Tibial nerve (tissue), 4 donors: ENCODE data around the gene TMEM239. TPM values are rescaled to one million over a fixed set of nuclear protein-coding genes. Genes with fewer than 3 reads are reported as not detected.
"Not testable (repeated sequence)": the region's sequence is repeated elsewhere in the genome, so short reads cannot be mapped to it uniquely, and the experiment has no call there.

Source experiments
- DNase-seq, 2 donors: peaks; one replicate each; pipeline ENCODE4 v3.0.0-alpha.2; 2019; ENCODE audit warnings: low spot score in 2 of 2
- H3K27ac ChIP-seq, 4 donors: fragments of 200-600 bp; sonication (generic) in 3 of 4; one replicate each; pipeline ENCODE4 v1.5.1; 2017 to 2019; ENCODE audit warnings: mild to moderate bottlenecking in 1 of 4
- H3K27me3 ChIP-seq, 2 donors: fragments of 200-600 bp; sonication (generic) in 1 of 2; one replicate each; pipeline versions ENCODE4 v1.5.1 to v1.6.0; 2017 to 2019
- H3K36me3 ChIP-seq, 3 donors: fragments of 200-600 bp; sonication (generic); one replicate each; pipeline ENCODE4 v1.5.1; 2018 to 2019
- H3K4me1 ChIP-seq, 4 donors: fragments of 200-600 bp; sonication (generic) in 3 of 4; one replicate each; pipeline ENCODE4 v1.5.1; 2017 to 2019
- H3K4me3 ChIP-seq, 4 donors: fragments of 200-600 bp; sonication (generic) in 3 of 4; one replicate each; pipeline ENCODE4 v1.5.1; 2017 to 2019; ENCODE audit warnings: mild to moderate bottlenecking in 1 of 4, moderate library complexity in 1 of 4
- H3K9me3 ChIP-seq, 4 donors: fragments of 200-600 bp; sonication (generic) in 3 of 4; one replicate each; pipeline ENCODE4 v1.5.1; 2017 to 2019
- CTCF ChIP-seq, 5 experiments: fragments of 200-600 bp in 3 of 5; fragments of 450-650 bp in 2 of 5; sonication (generic) in 3 of 5; IDR thresholded peaks; one replicate each; pipeline ENCODE4 v1.5.1; 2016 to 2019; ENCODE audit warnings: antibody characterized with exemption in 5 of 5, mild to moderate bottlenecking in 3 of 5, moderate library complexity in 2 of 5
- EP300 ChIP-seq, 2 donors: sonication (generic); formaldehyde crosslinking; IDR thresholded peaks; one replicate each; pipeline ENCODE4 v1.6.1; 2017; ENCODE audit warnings: antibody characterized with exemption in 2 of 2, mild to moderate bottlenecking in 1 of 2
- POLR2A ChIP-seq, 2 donors: fragments of 450-650 bp; IDR thresholded peaks; one replicate each; pipeline ENCODE4 v1.6.1; 2017; ENCODE audit warnings: antibody characterized with exemption in 2 of 2, mild to moderate bottlenecking in 2 of 2, moderate library complexity in 2 of 2
- WGBS, 2 donors: methylation state at CpG; one replicate each; pipeline ENCODE4 v1.1.5; 2018; 5-methylcytosine and 5-hydroxymethylcytosine counted together
- total RNA-seq, 4 donors: library from RNA; depleted of rRNA; stranded (reverse); fragments of >200 nt; gene quantifications; one replicate each; pipeline ENCODE4 v1.1.0, GENCODE V29; 2016

Gene TMEM239
- total RNA-seq, 4 donors from 2014 or later: not detected

GRCh38 chr20:2820896-2821869 lies 5.0 kb downstream of the TMEM239 start:
- Histone ChIP-seq H3K36me3 (no peaks in the 10 kb centered on the region), H3K4me3 (no peak overlapping the region), H3K4me1 (peaks cover 0 to 27% (median 5%) of the 10 kb centered on the region in 4 donors), H3K9me3 (no peaks in the 10 kb centered on the region), H3K27me3 (peaks cover 0 to 36% of the 10 kb centered on the region in 2 donors), H3K27ac (no peak overlapping the region)
- no peak for TF ChIP-seq EP300 (IDR thresholded peaks at IDR 0.05)
- TF ChIP-seq POLR2A (IDR thresholded peaks at IDR 0.05): no peak
- no peak for TF ChIP-seq CTCF (IDR thresholded peaks at IDR 0.05)
- DNase-seq: no peak
- WGBS, 2 donors: 8 to 19% methylated on average over 48 to 53 of the region's 68 CpGs

- WGBS, 2 donors: 35 to 41% methylated on average over 5 of the region's 5 CpGs
- Histone ChIP-seq H3K9me3 (no peaks in the 10 kb centered on the region), H3K4me3 (no peak overlapping the region), H3K4me1 (peaks cover 0 to 27% (median 5%) of the 10 kb centered on the region in 4 donors), H3K27me3 (peaks cover 0 to 37% of the 10 kb centered on the region in 2 donors), H3K36me3 (no peaks in the 10 kb centered on the region), H3K27ac (no peak overlapping the region)
- no peak for TF ChIP-seq EP300 (IDR thresholded peaks at IDR 0.05)
- no peak for TF ChIP-seq CTCF (IDR thresholded peaks at IDR 0.05)
- TF ChIP-seq POLR2A (IDR thresholded peaks at IDR 0.05): no peak
- DNase-seq: no peak
Observed at GRCh38 chr20:2822073-2822472, 5.9 kb downstream of the TMEM239 start.

- H3K4me1 ChIP-seq: peaks cover 0 to 16% (median 5%) of the 10 kb centered on the region in 4 donors
- H3K4me3 ChIP-seq: no peak overlapping the region
- peaks cover 0 to 27% of the 10 kb centered on the region in 2 donors for H3K27me3 ChIP-seq
- no peaks in the 10 kb centered on the region for H3K9me3 ChIP-seq
- 88 to 95% methylated on average over 2 of the region's 2 CpGs for WGBS, 2 donors
- TF ChIP-seq EP300 (IDR thresholded peaks at IDR 0.05): no peak
- H3K36me3 ChIP-seq: no peaks in the 10 kb centered on the region
- DNase-seq: no peak
- H3K27ac ChIP-seq: no peak overlapping the region
Observed at GRCh38 chr20:2825761-2826160, 9.6 kb downstream of the TMEM239 start.

- no peak for DNase-seq
- peaks cover 0 to 18% of the 10 kb centered on the region in 2 donors for H3K27me3 ChIP-seq
- H3K9me3 ChIP-seq: no peaks in the 10 kb centered on the region
- no peak overlapping the region for H3K4me3 ChIP-seq
- no peak overlapping the region for H3K27ac ChIP-seq
- H3K4me1 ChIP-seq: peaks cover 0 to 7% (median under 1%) of the 10 kb centered on the region in 4 donors
- 78 to 84% methylated on average over 4 of the region's 4 CpGs for WGBS, 2 donors
- H3K36me3 ChIP-seq: no peaks in the 10 kb centered on the region
- no peak for TF ChIP-seq CTCF (IDR thresholded peaks at IDR 0.05)
- TF ChIP-seq POLR2A (IDR thresholded peaks at IDR 0.05): no peak
- no peak for TF ChIP-seq EP300 (IDR thresholded peaks at IDR 0.05)
Observed at GRCh38 chr20:2826655-2827054, 10.5 kb downstream of the TMEM239 start.

- Histone ChIP-seq H3K36me3 (no peaks in the 10 kb centered on the region), H3K4me1 (no peaks in the 10 kb centered on the region), H3K9me3 (no peaks in the 10 kb centered on the region), H3K27ac (no peak overlapping the region), H3K27me3 (peaks cover 0 to 11% of the 10 kb centered on the region in 2 donors), H3K4me3 (no peak overlapping the region)
- DNase-seq: no peak
- no peak for TF ChIP-seq EP300 (IDR thresholded peaks at IDR 0.05)
- no peak for TF ChIP-seq POLR2A (IDR thresholded peaks at IDR 0.05)
- TF ChIP-seq CTCF (IDR thresholded peaks at IDR 0.05): no peak
- WGBS, 2 donors: 67 to 76% methylated on average over 6 of the region's 6 CpGs
Observed at GRCh38 chr20:2829376-2829775, 13.2 kb downstream of the TMEM239 start.

- Histone ChIP-seq H3K36me3 (peaks cover 0 to 17% (median 0%) of the 10 kb centered on the region in 3 donors), H3K27me3 (peaks cover 0 to 11% of the 10 kb centered on the region in 2 donors)
- H3K4me3 ChIP-seq, H3K27ac ChIP-seq, H3K9me3 ChIP-seq, DNase-seq, H3K4me1 ChIP-seq: not testable (repeated sequence)
- 66 to 86% methylated on average over 7 of the region's 7 CpGs for WGBS, 2 donors
Observed at GRCh38 chr20:2831206-2831605, 15.0 kb downstream of the TMEM239 start.
